HepG2 (cell line): ENCODE measurements around the gene BCLAF1. TPM values are rescaled to one million over a fixed set of nuclear protein-coding genes. Genes with fewer than 3 reads are reported as not detected.
A peak's percentile ranks its signal among the peaks of the same experiment; 100 is the strongest.

Experiments
- ARID2 ChIP-seq: sonication (generic); formaldehyde crosslinking; IDR thresholded peaks from 2 replicates; pipeline ENCODE4 v1.8.1; 2022; ENCODE audit warnings: mild to moderate bottlenecking, missing genetic modification reagents, borderline replicate concordance
- CEBPG ChIP-seq: IDR thresholded peaks from 2 replicates; pipeline ENCODE4 v1.6.1; 2016
- E2F1 ChIP-seq: sonication (generic); formaldehyde crosslinking; IDR thresholded peaks from 2 replicates; pipeline ENCODE4 v1.5.0; 2020; ENCODE audit warnings: missing genetic modification reagents
- FOXK1 ChIP-seq: sonication (generic); formaldehyde crosslinking; IDR thresholded peaks from 2 replicates; pipeline ENCODE4 v1.4.0; 2020; ENCODE audit warnings: low read depth, missing genetic modification reagents, borderline replicate concordance
- KLF11 ChIP-seq: IDR thresholded peaks from 2 replicates; pipeline ENCODE4 v1.6.1; 2016; ENCODE audit warnings: missing compliant biosample characterization
- MLX ChIP-seq: IDR thresholded peaks from 2 replicates; pipeline ENCODE4 v1.6.1; 2016
- POLR2G ChIP-seq: fragments of 200-400 bp; formaldehyde crosslinking; IDR thresholded peaks from 2 replicates; pipeline ENCODE4 v1.6.1; 2018; ENCODE audit warnings: mild to moderate bottlenecking, low read depth, low read length, moderate library complexity
- RARG ChIP-seq: sonication (generic); formaldehyde crosslinking; IDR thresholded peaks from 2 replicates; pipeline ENCODE4 v1.4.0; 2020; ENCODE audit warnings: low read depth, mild to moderate bottlenecking, missing genetic modification reagents
- SAFB2 ChIP-seq: sonication (generic); formaldehyde crosslinking; IDR thresholded peaks from 2 replicates; pipeline ENCODE4 v1.5.1; 2020; ENCODE audit warnings: missing genetic modification reagents, low read depth, mild to moderate bottlenecking, borderline replicate concordance
- SMAD9 ChIP-seq: sonication (generic); formaldehyde crosslinking; IDR thresholded peaks from 2 replicates; pipeline ENCODE4 v1.5.1; 2020; ENCODE audit warnings: mild to moderate bottlenecking, missing genetic modification reagents
- SNAPC2 ChIP-seq: sonication (generic); formaldehyde crosslinking; IDR thresholded peaks from 2 replicates; pipeline ENCODE4 v1.8.1; 2022; ENCODE audit warnings: mild to moderate bottlenecking, missing genetic modification reagents
- SP140L ChIP-seq: sonication (generic); formaldehyde crosslinking; IDR thresholded peaks from 2 replicates; pipeline ENCODE4 v1.4.0; 2020; ENCODE audit warnings: missing genetic modification reagents, borderline replicate concordance
- TARDBP ChIP-seq: sonication (generic); formaldehyde crosslinking; IDR thresholded peaks from 2 replicates; pipeline ENCODE4 v1.8.0; 2022; ENCODE audit warnings: mild to moderate bottlenecking, missing genetic modification reagents
- TBX3 ChIP-seq: fragments of 450-650 bp; IDR thresholded peaks from 2 replicates; pipeline ENCODE4 v1.6.1; 2017; ENCODE audit warnings: antibody characterized with exemption, mild to moderate bottlenecking, inconsistent platforms, borderline replicate concordance
- TCF7L2 ChIP-seq: IDR thresholded peaks from 2 replicates; pipeline ENCODE4 v1.6.1; 2011; ENCODE audit warnings: mild to moderate bottlenecking, low read depth, low read length, moderate library complexity
- ZNF225 ChIP-seq: sonication (generic); formaldehyde crosslinking; IDR thresholded peaks from 2 replicates; pipeline ENCODE4 v1.4.0; 2020; ENCODE audit warnings: mild to moderate bottlenecking, missing genetic modification reagents
- ZNF44 ChIP-seq: sonication (generic); formaldehyde crosslinking; IDR thresholded peaks from 2 replicates; pipeline ENCODE4 v1.5.1; 2020; ENCODE audit warnings: mild to moderate bottlenecking, missing genetic modification reagents
- ZNF512B ChIP-seq: sonication (generic); formaldehyde crosslinking; IDR thresholded peaks from 2 replicates; pipeline ENCODE4 v1.5.1; 2020; ENCODE audit warnings: missing genetic modification reagents, mild to moderate bottlenecking, borderline replicate concordance
- ZNF557 ChIP-seq: sonication (generic); formaldehyde crosslinking; IDR thresholded peaks from 2 replicates; pipeline ENCODE4 v1.4.0; 2020; ENCODE audit warnings: missing genetic modification reagents
- ZNF563 ChIP-seq: sonication (generic); formaldehyde crosslinking; IDR thresholded peaks from 2 replicates; pipeline ENCODE4 v1.8.0; 2022; ENCODE audit warnings: mild to moderate bottlenecking, moderate library complexity, missing genetic modification reagents
- ZNF598 ChIP-seq: sonication (generic); formaldehyde crosslinking; IDR thresholded peaks from 2 replicates; pipeline ENCODE4 v1.5.1; 2020; ENCODE audit warnings: mild to moderate bottlenecking, missing genetic modification reagents, borderline replicate concordance
- ZNF670 ChIP-seq: sonication (generic); formaldehyde crosslinking; IDR thresholded peaks from 2 replicates; pipeline ENCODE4 v1.8.0; 2022; ENCODE audit warnings: mild to moderate bottlenecking, missing genetic modification reagents, borderline replicate concordance
- ZNF772 ChIP-seq: sonication (generic); formaldehyde crosslinking; IDR thresholded peaks from 2 replicates; pipeline ENCODE4 v1.5.0; 2020; ENCODE audit warnings: mild to moderate bottlenecking, missing genetic modification reagents
- ZSCAN20 ChIP-seq: sonication (generic); formaldehyde crosslinking; IDR thresholded peaks from 2 replicates; pipeline ENCODE4 v1.4.0; 2020; ENCODE audit warnings: missing genetic modification reagents, mild to moderate bottlenecking, borderline replicate concordance
- ZSCAN25 ChIP-seq: sonication (generic); formaldehyde crosslinking; IDR thresholded peaks from 2 replicates; pipeline ENCODE4 v1.8.0; 2022; ENCODE audit warnings: mild to moderate bottlenecking, missing genetic modification reagents
- ZSCAN29 ChIP-seq: sonication (generic); formaldehyde crosslinking; conservative IDR thresholded peaks from 2 replicates; pipeline ENCODE4 v1.4.0; 2020; ENCODE audit warnings: mild to moderate bottlenecking, missing genetic modification reagents
- polyA plus RNA-seq, 8 experiments: library from polyadenylated mRNA; depleted of rRNA in 3 of 8; stranded (reverse) in 7 of 8; unstranded in 1 of 8; fragments of >200 nt; fragmentation: Illumina TruSeq in 4 of 8; extraction: Trizol in 4 of 8; gene quantifications; 2 replicates each; pipeline versions ENCODE4 v1.2.1 to v1.2.3, GENCODE V29; 2011 to 2016; ENCODE audit warnings: low read depth in 4 of 8, missing spikeins in 1 of 8, mixed read lengths in 1 of 8; ENCODE audit not compliant: insufficient read depth in 1 of 8
- total RNA-seq, 5 experiments: library from RNA; depleted of rRNA; stranded (reverse); fragments of >200 nt; fragmentation: Illumina TruSeq; extraction: Trizol; gene quantifications; 2 replicates each; pipeline ENCODE4 v1.2.3, GENCODE V29; 2016; ENCODE audit warnings: low read depth in 1 of 5

The BCLAF1 gene
- total and polyA plus RNA-seq, 2 of the 13 experiments (the other 11 are each of a cell fraction or from before 2014, with no cell fraction given): 55.3 to 292 TPM

GRCh38 chr6:136249811-136250685 is 39.6 kb downstream of the BCLAF1 start, which contains the start of gene MTFR2 (continued):
- TF ChIP-seq MLX (CRISPR knock-in tag) (peak; percentile 21; the same call in 1 of the 2 replicates), SAFB2 (CRISPR knock-in tag) (peak; percentile 62; the same call in 1 of the 2 replicates), ZNF557 (0 out of 2 replicates have a peak, but pooled peaks have one; percentile 10), TCF7L2 (no peak), KLF11 (CRISPR knock-in tag) (peak; percentile 79), ZNF670 (CRISPR knock-in tag) (peak; percentile 77), ZNF598 (peak; percentile 34; the same call in 1 of the 2 replicates), CEBPG (CRISPR knock-in tag) (peak; percentile 66), ZNF563 (CRISPR knock-in tag) (0 out of 2 replicates have a peak, but pooled peaks have one; percentile 48), ZSCAN29 (CRISPR knock-in tag) (peak; percentile 77; the same call in 1 of the 2 replicates), ARID2 (CRISPR knock-in tag) (peak; percentile 94), E2F1 (CRISPR knock-in tag) (0 out of 2 replicates have a peak, but pooled peaks have one; percentile 27), FOXK1 (peak; percentile 95), RARG (no peak), ZNF225 (CRISPR knock-in tag) (peak; percentile 83; the same call in 1 of the 2 replicates), ZNF772 (CRISPR knock-in tag) (peak; percentile 80), SP140L (no peak), SMAD9 (CRISPR knock-in tag) (no peak), TARDBP (CRISPR knock-in tag) (peak; percentile 91), ZSCAN25 (CRISPR knock-in tag) (no peak), TBX3 (no peak), ZNF512B (CRISPR knock-in tag) (no peak), ZNF44 (no peak), POLR2G (peak; percentile 90), SNAPC2 (peak; percentile 82; the same call in 1 of the 2 replicates), ZSCAN20 (CRISPR knock-in tag) (no peak)
